Tibial nerve (tissue), 4 donors: Measurements from ENCODE around the gene ATF7IP.

Experiments
- EP300 ChIP-seq, 2 donors: sonication (generic); formaldehyde crosslinking; IDR thresholded peaks; one replicate each; pipeline ENCODE4 v1.6.1; 2017; ENCODE audit warnings: antibody characterized with exemption in 2 of 2, mild to moderate bottlenecking in 1 of 2
- TF ChIP-seq, protein P1 (sequence below), 5 experiments: fragments of 200-600 bp in 3 of 5; fragments of 450-650 bp in 2 of 5; sonication (generic) in 3 of 5; IDR thresholded peaks; one replicate each; pipeline ENCODE4 v1.5.1; 2016 to 2019; ENCODE audit warnings: antibody characterized with exemption in 5 of 5, mild to moderate bottlenecking in 3 of 5, moderate library complexity in 2 of 5

DNA sequence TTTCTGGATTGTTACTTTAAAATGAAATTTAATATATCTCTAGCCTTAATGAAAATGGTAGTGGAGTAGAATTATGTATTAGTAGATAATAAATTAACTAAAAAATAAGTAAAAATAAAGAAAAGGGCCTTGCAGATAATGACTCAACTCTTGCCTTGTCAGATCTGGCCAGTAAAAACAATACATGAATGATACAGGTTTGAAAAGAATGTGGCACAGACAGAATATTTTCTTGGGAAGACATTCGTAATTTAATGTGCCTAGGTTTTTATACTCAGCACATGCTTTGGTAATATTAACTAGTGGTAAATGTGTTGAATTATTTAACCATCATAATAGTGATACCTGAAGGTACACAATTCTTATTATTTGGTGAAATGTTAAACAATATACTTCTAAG, 28.3 kb downstream of the ATF7IP start:
- TF ChIP-seq, protein P1, sequence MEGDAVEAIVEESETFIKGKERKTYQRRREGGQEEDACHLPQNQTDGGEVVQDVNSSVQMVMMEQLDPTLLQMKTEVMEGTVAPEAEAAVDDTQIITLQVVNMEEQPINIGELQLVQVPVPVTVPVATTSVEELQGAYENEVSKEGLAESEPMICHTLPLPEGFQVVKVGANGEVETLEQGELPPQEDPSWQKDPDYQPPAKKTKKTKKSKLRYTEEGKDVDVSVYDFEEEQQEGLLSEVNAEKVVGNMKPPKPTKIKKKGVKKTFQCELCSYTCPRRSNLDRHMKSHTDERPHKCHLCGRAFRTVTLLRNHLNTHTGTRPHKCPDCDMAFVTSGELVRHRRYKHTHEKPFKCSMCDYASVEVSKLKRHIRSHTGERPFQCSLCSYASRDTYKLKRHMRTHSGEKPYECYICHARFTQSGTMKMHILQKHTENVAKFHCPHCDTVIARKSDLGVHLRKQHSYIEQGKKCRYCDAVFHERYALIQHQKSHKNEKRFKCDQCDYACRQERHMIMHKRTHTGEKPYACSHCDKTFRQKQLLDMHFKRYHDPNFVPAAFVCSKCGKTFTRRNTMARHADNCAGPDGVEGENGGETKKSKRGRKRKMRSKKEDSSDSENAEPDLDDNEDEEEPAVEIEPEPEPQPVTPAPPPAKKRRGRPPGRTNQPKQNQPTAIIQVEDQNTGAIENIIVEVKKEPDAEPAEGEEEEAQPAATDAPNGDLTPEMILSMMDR (IDR thresholded peaks at IDR 0.05): no peak
- no peak for TF ChIP-seq EP300 (IDR thresholded peaks at IDR 0.05)
